IMR-90 (cell line): ENCODE measurements around the gene OTOG.

Source experiments
- BHLHE40 ChIP-seq: fragments of 150-350 bp; IDR thresholded peaks from 2 replicates; pipeline ENCODE4 v1.6.1; 2016; ENCODE audit warnings: mild to moderate bottlenecking, low read depth, low read length
- CEBPB ChIP-seq: IDR thresholded peaks from 2 replicates; pipeline ENCODE4 v1.6.1; 2012; ENCODE audit warnings: low read depth, low read length, improper control_type of control experiment
- CHD1 ChIP-seq: IDR thresholded peaks from 2 replicates; pipeline ENCODE4 v1.6.1; 2012; ENCODE audit warnings: low read depth, low read length, improper control_type of control experiment
- CTCF ChIP-seq: conservative IDR thresholded peaks from 2 replicates; pipeline ENCODE4 v1.5.1; 2012; ENCODE audit warnings: mild to moderate bottlenecking, low read depth, low read length, improper control_type of control experiment
- MAZ ChIP-seq: IDR thresholded peaks from 2 replicates; pipeline ENCODE4 v1.6.1; 2012; ENCODE audit warnings: low read depth, mild to moderate bottlenecking, low read length, improper control_type of control experiment, moderate library complexity, borderline replicate concordance
- MXI1 ChIP-seq: IDR thresholded peaks from 2 replicates; pipeline ENCODE4 v1.6.1; 2012; ENCODE audit warnings: low read depth, mild to moderate bottlenecking, low read length, moderate library complexity, borderline replicate concordance
- NFE2L2 ChIP-seq: fragments of 150-350 bp; IDR thresholded peaks from 2 replicates; pipeline ENCODE4 v1.6.1; 2016; ENCODE audit warnings: low read depth, mild to moderate bottlenecking, low read length
- POLR2A ChIP-seq: IDR thresholded peaks from 2 replicates; pipeline ENCODE4 v1.6.1; 2012; ENCODE audit warnings: mild to moderate bottlenecking, low read depth, low read length
- RAD21 ChIP-seq: IDR thresholded peaks from 2 replicates; pipeline ENCODE4 v1.6.1; 2012; ENCODE audit warnings: low read length, improper control_type of control experiment
- RCOR1 ChIP-seq: IDR thresholded peaks from 2 replicates; pipeline ENCODE4 v1.6.1; 2012; ENCODE audit warnings: mild to moderate bottlenecking, low read length, improper control_type of control experiment; ENCODE audit not compliant: insufficient replicate concordance
- USF2 ChIP-seq: fragments of 150-350 bp; IDR thresholded peaks from 2 replicates; pipeline ENCODE4 v1.6.1; 2017; ENCODE audit warnings: mild to moderate bottlenecking, antibody characterized with exemption, low read length, low read depth

- TF ChIP-seq CTCF = no peak
- no peak for TF ChIP-seq POLR2A
- TF ChIP-seq USF2 = no peak
- TF ChIP-seq CEBPB = no peak
- TF ChIP-seq NFE2L2 = no peak
- no peak for TF ChIP-seq RAD21
- no peak for TF ChIP-seq BHLHE40
- TF ChIP-seq MXI1 = no peak
- no peak for TF ChIP-seq CHD1
- TF ChIP-seq MAZ = no peak
- TF ChIP-seq RCOR1 = no peak
Measured at GRCh38 chr11:17651061-17651460, 104.0 kb downstream of the OTOG start.
